ENCODE data around the gene UPF2. TPM values are rescaled to one million over a fixed set of nuclear protein-coding genes. Genes with fewer than 3 reads are reported as not detected.

Gene UPF2
- total RNA-seq, 2 experiments from 2014 or later = 33.5 to 37.2 TPM

- CTCF ChIA-PET = no interaction called here
- Mint-ChIP-seq H3K9me3 (ENCODE audit: low read depth) (no peaks in the 10 kb centered on the region), H3K36me3 (peaks cover 36% of the 10 kb centered on the region), H3K27me3 (no peaks in the 10 kb centered on the region), H3K4me1 (no peaks in the 10 kb centered on the region), H3K27ac (no peak overlapping the region), H3K4me3 (no peak overlapping the region)
- DNase-seq = no peak
- no peak for ATAC-seq
These were observed 108.3 kb downstream of the UPF2 start for GRCh38 chr10:11934262-11934661.

DNA sequence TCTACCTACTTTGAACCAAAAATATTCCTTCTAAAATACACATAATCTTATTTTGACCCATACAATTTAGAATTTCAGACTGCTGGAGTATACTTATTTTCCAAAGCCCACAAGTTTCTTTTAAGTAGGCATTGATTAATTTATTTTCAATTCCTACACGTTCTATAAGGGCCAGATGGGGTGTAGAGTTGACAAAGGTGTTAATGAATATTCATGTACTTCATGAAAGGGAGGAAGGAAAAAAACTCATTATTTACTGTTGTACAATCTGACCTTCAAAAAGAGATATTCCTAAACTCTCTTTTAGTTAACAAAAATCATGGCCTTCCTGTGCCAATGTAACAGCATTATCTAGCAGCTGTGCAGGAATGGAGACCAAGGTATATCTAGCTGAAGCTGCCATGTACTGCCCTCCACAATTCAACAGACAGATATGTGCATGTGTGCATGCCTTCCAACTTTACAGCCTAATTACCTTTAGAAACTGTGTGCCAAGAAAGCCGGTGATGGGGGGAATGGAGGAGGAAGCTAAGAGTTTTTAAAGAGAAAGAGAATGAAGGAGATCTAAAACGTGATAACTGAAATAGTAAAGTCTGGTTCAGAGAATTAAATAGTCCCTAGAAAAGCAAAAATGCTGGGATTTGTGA lies 108.9 kb downstream of the UPF2 start:
- no peaks in the 10 kb centered on the region for H3K4me1 Mint-ChIP-seq
- H3K36me3 Mint-ChIP-seq = peaks cover 39% of the 10 kb centered on the region
- DNase-seq (no peak), ATAC-seq (no peak)
- CTCF ChIA-PET = no interaction called here
- H3K9me3 Mint-ChIP-seq (ENCODE audit: low read depth) = no peaks in the 10 kb centered on the region
- H3K27me3 Mint-ChIP-seq = no peaks in the 10 kb centered on the region
- no peak overlapping the region for H3K27ac Mint-ChIP-seq
- H3K4me3 Mint-ChIP-seq = no peak overlapping the region

DNA sequence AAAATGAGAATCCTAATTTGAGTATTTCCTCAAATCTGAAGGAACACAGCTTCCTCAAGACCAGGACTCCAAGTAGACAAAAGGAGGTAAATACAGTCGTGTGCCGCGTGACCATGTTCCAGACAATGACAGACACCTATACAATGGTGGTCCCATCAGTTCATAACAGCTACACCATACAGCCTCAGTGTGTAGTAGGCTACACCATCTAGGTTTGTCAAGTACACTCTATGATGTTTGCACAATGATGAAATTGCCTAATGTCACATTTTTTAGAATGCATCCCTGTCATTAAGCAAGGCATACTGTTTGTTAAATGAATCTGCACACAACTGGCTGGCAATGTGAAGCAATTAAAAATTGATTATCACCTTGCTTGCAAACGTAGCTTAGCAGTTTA lies 111.6 kb downstream of the UPF2 start:
- Mint-ChIP-seq H3K9me3 (ENCODE audit: low read depth) (no peaks in the 10 kb centered on the region), H3K36me3 (peaks cover 48% of the 10 kb centered on the region), H3K4me1 (no peaks in the 10 kb centered on the region), H3K27me3 (no peaks in the 10 kb centered on the region), H3K4me3 (no peak overlapping the region), H3K27ac (no peak overlapping the region)
- CTCF ChIA-PET = no interaction called here
- DNase-seq (no peak), ATAC-seq (no peak)

GRCh38 chr10:11930312-11930978 lies 112.2 kb downstream of the UPF2 start:
- CTCF ChIA-PET = no interaction called here
- peaks cover 46% of the 10 kb centered on the region for H3K36me3 Mint-ChIP-seq
- ATAC-seq (no peak), DNase-seq (no peak)
- no peaks in the 10 kb centered on the region for H3K27me3 Mint-ChIP-seq
- no peak overlapping the region for H3K4me3 Mint-ChIP-seq
- no peaks in the 10 kb centered on the region for H3K4me1 Mint-ChIP-seq
- no peak overlapping the region for H3K27ac Mint-ChIP-seq
- no peaks in the 10 kb centered on the region for H3K9me3 Mint-ChIP-seq (ENCODE audit: low read depth)

DNA sequence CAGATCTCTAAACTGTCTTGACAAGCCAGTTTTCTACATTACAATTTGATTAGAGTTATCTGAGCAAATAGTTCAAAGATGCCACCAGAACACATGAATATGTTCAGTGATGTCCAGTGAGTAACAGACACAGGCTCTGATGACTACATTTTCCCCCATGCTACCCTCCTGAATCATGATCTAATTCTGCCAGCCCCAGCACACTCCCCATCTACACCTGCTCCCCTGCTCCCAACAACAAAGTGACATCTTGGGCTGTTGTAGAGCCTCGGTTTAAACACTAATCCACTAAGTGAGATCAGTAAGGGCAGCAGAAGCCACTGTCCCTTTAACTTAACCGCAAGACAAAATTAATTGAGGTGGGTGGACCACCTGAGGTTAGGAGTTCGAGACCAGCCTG lies 114.9 kb downstream of the UPF2 start:
- H3K27me3 Mint-ChIP-seq = no peaks in the 10 kb centered on the region
- DNase-seq (no peak), ATAC-seq (no peak)
- H3K36me3 Mint-ChIP-seq = peaks cover 43% of the 10 kb centered on the region
- H3K4me3 Mint-ChIP-seq = no peak overlapping the region
- H3K4me1 Mint-ChIP-seq = no peaks in the 10 kb centered on the region
- CTCF ChIA-PET = no interaction called here
- no peaks in the 10 kb centered on the region for H3K9me3 Mint-ChIP-seq (ENCODE audit: low read depth)
- peak overlapping the region; percentile 14 for H3K27ac Mint-ChIP-seq

GRCh38 chr10:11921800-11922392 lies 120.7 kb downstream of the UPF2 start:
- H3K4me3 Mint-ChIP-seq = no peak overlapping the region
- H3K36me3 Mint-ChIP-seq = peaks cover 40% of the 10 kb centered on the region
- H3K9me3 Mint-ChIP-seq (ENCODE audit: low read depth) = no peaks in the 10 kb centered on the region
- ATAC-seq (no peak), DNase-seq (peak; percentile 9)
- no peak overlapping the region for H3K27ac Mint-ChIP-seq
- H3K4me1 Mint-ChIP-seq = no peaks in the 10 kb centered on the region
- H3K27me3 Mint-ChIP-seq = no peaks in the 10 kb centered on the region
- CTCF ChIA-PET = no interaction called here

DNA sequence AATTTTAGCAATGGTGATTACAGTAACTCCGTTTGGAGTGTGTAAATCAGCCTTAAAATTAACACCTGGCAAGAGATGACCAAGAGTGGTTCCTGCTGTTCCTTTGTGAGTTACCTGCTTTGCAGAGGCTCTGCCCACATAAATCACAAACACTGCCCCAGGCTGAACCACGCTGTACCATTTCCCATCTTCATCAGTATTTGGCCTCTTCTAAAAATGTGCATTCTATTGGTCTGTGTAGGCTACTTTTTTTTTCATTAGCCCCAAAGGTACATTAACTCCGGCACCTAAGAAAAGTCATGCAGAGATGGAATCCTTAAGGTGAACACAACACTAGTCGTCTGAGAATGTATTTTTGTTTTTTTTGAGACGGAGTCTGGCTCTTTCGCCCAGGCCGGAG lies 123.3 kb downstream of the UPF2 start:
- Mint-ChIP-seq H3K4me3 (no peak overlapping the region), H3K4me1 (no peaks in the 10 kb centered on the region)
- CTCF ChIA-PET = no interaction called here

GRCh38 chr10:11918384-11918783 lies 124.2 kb downstream of the UPF2 start:
- H3K4me3 Mint-ChIP-seq = no peak overlapping the region
- CTCF ChIA-PET = no interaction called here
- ATAC-seq (no peak), DNase-seq (peak; percentile 31)
- no peak overlapping the region for H3K27ac Mint-ChIP-seq
- H3K36me3 Mint-ChIP-seq = peaks cover 26% of the 10 kb centered on the region
- H3K27me3 Mint-ChIP-seq = no peaks in the 10 kb centered on the region
- H3K4me1 Mint-ChIP-seq = no peaks in the 10 kb centered on the region
- H3K9me3 Mint-ChIP-seq (ENCODE audit: low read depth) = no peaks in the 10 kb centered on the region

More for the DNA sequence above, 123.3 kb downstream of the UPF2 start:
- ATAC-seq (no peak), DNase-seq (peak; percentile 14)
- peaks cover 26% of the 10 kb centered on the region for H3K36me3 Mint-ChIP-seq
- no peaks in the 10 kb centered on the region for H3K27me3 Mint-ChIP-seq
- no peak overlapping the region for H3K27ac Mint-ChIP-seq
- no peaks in the 10 kb centered on the region for H3K9me3 Mint-ChIP-seq (ENCODE audit: low read depth)

DNA sequence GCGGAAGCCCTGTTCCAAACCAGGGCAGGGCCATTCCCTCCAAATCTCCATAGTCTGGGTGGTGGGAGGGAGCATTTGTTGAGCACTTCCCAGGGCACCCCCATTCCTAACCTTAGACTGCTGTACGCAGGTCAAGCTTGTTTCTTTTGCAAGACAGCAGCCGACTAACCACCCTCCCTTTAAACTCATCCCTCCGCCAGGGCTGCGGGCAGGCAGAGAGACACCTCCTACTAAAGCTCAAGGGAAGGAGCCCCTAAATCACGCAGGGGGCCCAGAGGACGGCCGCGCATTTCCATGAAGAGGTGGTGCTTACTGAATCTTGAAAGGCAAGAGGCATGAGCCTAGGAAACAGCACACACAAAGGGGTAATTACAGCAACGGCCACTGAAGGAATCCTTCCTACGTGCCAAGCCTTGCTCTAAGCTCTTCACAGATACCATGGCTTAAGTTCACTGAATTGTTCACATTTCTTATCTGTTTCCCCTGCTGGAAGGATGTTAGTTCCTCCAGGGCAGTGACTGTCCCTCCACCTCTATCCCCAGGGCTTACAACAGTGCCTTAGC lies 129.4 kb downstream of the UPF2 start:
- H3K27me3 Mint-ChIP-seq = peaks cover 2% of the 10 kb centered on the region
- H3K27ac Mint-ChIP-seq = no peak overlapping the region
- H3K36me3 Mint-ChIP-seq = no peaks in the 10 kb centered on the region
- H3K4me1 Mint-ChIP-seq = no peaks in the 10 kb centered on the region
- H3K4me3 Mint-ChIP-seq = no peak overlapping the region
- CTCF ChIA-PET = no interaction called here
- no peaks in the 10 kb centered on the region for H3K9me3 Mint-ChIP-seq (ENCODE audit: low read depth)
- no peak for ATAC-seq
- DNase-seq = no peak

DNA sequence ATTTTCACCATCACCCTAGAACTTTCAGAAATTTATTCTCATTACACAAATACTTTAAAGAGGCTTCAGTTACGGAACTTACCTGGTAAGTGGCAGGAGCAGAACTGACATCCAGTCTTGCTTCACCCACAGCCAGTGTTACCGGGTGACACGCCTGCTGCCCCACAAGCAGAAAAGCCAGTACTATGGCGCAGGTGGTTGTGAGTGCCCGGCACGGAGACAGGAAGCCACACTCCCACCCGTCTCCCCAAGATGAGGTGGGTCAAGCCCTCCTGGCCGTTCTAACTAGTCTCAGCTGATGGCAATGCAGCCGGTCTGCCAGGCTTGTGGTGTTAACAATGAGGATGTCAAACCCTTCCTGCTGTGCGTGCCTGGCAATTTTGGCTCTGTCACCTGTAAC lies 132.5 kb downstream of the UPF2 start:
- Mint-ChIP-seq H3K27ac (no peak overlapping the region), H3K27me3 (peaks cover 8% of the 10 kb centered on the region), H3K4me1 (peaks cover 5% of the 10 kb centered on the region), H3K4me3 (no peak overlapping the region), H3K9me3 (ENCODE audit: low read depth) (no peaks in the 10 kb centered on the region), H3K36me3 (no peaks in the 10 kb centered on the region)
- CTCF ChIA-PET = no interaction called here
- no peak for DNase-seq
- no peak for ATAC-seq

- Mint-ChIP-seq H3K27ac (no peak overlapping the region), H3K4me1 (peaks cover 5% of the 10 kb centered on the region), H3K36me3 (no peaks in the 10 kb centered on the region), H3K4me3 (no peak overlapping the region), H3K27me3 (peaks cover 11% of the 10 kb centered on the region), H3K9me3 (ENCODE audit: low read depth) (no peaks in the 10 kb centered on the region)
- DNase-seq (no peak), ATAC-seq (no peak)
- CTCF ChIA-PET = no interaction called here
These were observed 133.0 kb downstream of the UPF2 start for GRCh38 chr10:11909618-11910017.

GRCh38 chr10:11908991-11909390 lies 133.6 kb downstream of the UPF2 start:
- peaks cover 11% of the 10 kb centered on the region for H3K27me3 Mint-ChIP-seq
- H3K4me1 Mint-ChIP-seq = peaks cover 5% of the 10 kb centered on the region
- H3K4me3 Mint-ChIP-seq = no peak overlapping the region
- CTCF ChIA-PET = no interaction called here
- DNase-seq (no peak), ATAC-seq (no peak)
- no peak overlapping the region for H3K27ac Mint-ChIP-seq
- H3K9me3 Mint-ChIP-seq (ENCODE audit: low read depth) = no peaks in the 10 kb centered on the region
- H3K36me3 Mint-ChIP-seq = no peaks in the 10 kb centered on the region

DNA sequence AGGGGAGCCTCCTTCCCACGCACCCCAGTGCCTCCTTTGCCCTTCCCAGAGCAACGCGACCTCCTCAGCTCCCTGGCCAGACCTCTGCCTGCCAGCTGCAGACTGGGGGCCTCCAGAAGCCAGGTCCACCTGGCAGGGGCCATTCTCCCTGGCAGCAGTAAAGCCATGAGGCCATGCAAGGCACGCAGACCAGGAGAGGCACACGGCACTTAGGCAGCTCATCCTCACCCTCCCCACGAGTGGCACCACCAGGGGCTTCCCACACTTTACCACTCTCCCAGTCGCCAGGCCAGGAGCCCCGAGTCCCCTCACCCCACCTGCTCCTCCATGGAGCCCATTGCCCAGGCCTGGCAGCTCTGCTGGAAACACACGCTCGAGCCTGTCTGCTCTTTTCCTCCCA lies 134.1 kb downstream of the UPF2 start:
- CTCF ChIA-PET = no interaction called here
- Mint-ChIP-seq H3K9me3 (ENCODE audit: low read depth) (no peaks in the 10 kb centered on the region), H3K27me3 (peaks cover 11% of the 10 kb centered on the region), H3K4me3 (no peak overlapping the region), H3K27ac (no peak overlapping the region), H3K36me3 (no peaks in the 10 kb centered on the region), H3K4me1 (peaks cover 5% of the 10 kb centered on the region)
- ATAC-seq (no peak), DNase-seq (no peak)

DNA sequence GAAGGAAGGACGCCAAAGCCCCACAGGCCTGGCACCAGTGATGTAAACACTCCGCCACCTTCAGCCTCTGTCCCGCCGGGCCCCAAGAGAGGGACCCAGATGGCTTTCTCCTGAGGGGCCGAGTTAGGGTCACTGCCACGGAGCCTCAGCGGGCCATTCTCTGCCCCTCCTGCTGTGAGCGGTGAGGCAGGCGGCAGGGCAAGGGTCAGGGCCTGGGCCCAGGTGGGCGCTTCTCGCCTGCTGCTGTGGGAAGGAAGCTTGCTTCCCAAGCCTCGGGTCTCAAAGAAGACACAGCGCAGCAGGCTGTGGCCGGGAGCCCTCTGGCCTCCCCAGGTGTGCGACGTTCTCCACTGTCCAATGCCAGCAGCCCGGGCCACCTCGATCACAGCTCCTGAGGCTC lies 134.7 kb downstream of the UPF2 start:
- CTCF ChIA-PET = no interaction called here
- Mint-ChIP-seq H3K27me3 (peaks cover 13% of the 10 kb centered on the region), H3K4me1 (peaks cover 5% of the 10 kb centered on the region), H3K36me3 (no peaks in the 10 kb centered on the region), H3K4me3 (no peak overlapping the region), H3K27ac (no peak overlapping the region), H3K9me3 (ENCODE audit: low read depth) (no peaks in the 10 kb centered on the region)
- ATAC-seq (no peak), DNase-seq (no peak)
